CD4-positive, alpha-beta T cell treated with Interleukin-21 for 1 hour (primary cell): ENCODE results near the gene ASPSCR1.

Source experiments
- DNase-seq: peaks from one replicate; pipeline ENCODE4 v3.0.0-alpha.2; 2020

ASPSCR1 gene

GRCh38 chr17:81977211-81977808, at the start of gene ASPSCR1:
ASPSCR1 (plus strand) TSS chr17:81977629; CDS start chr17:81977647, 18 bp downstream.
- peak; percentile 89 for DNase-seq

- peak; percentile 90 for DNase-seq
Measured at GRCh38 chr17:81927653-81928543, 49.5 kb upstream of the ASPSCR1 start, which contains the start of gene MAFG. MAFG (minus strand) TSS chr17:81927735; CDS start chr17:81923185, 4,550 bp downstream.

- DNase-seq, result no peak
Measured at GRCh38 chr17:81928544-81929252, 48.7 kb upstream of the ASPSCR1 start.

GRCh38 chr17:81929253-81930141, 47.9 kb upstream of the ASPSCR1 start:
- DNase-seq, result no peak

- no peak for DNase-seq
Measured at GRCh38 chr17:81930142-81931125, 47.0 kb upstream of the ASPSCR1 start.

GRCh38 chr17:81931189-81931556, 46.3 kb upstream of the ASPSCR1 start:
- no peak for DNase-seq

GRCh38 chr17:81931557-81932332, 45.7 kb upstream of the ASPSCR1 start:
- no peak for DNase-seq

GRCh38 chr17:81932333-81932983, 45.0 kb upstream of the ASPSCR1 start:
- DNase-seq, result no peak

- DNase-seq, result no peak
Measured at GRCh38 chr17:81933178-81933699, 44.2 kb upstream of the ASPSCR1 start.

- DNase-seq, result no peak
Measured at GRCh38 chr17:81934098-81934757, 43.2 kb upstream of the ASPSCR1 start.

- DNase-seq, result no peak
Measured at GRCh38 chr17:81934850-81935708, 42.4 kb upstream of the ASPSCR1 start.

- no peak for DNase-seq
Measured at GRCh38 chr17:81935709-81936084, 41.7 kb upstream of the ASPSCR1 start.

GRCh38 chr17:81939218-81939617, 38.2 kb upstream of the ASPSCR1 start:
- no peak for DNase-seq

- DNase-seq, result no peak
Measured at GRCh38 chr17:81939881-81940385, 37.5 kb upstream of the ASPSCR1 start.

- DNase-seq, result no peak
Measured at GRCh38 chr17:81940538-81941483, 36.6 kb upstream of the ASPSCR1 start.

- no peak for DNase-seq
Measured at GRCh38 chr17:81941484-81942166, 35.8 kb upstream of the ASPSCR1 start.
